ENCODE data around the gene ANGPTL5.
"Not testable (repeated sequence)": the region's sequence is repeated elsewhere in the genome, so short reads cannot be mapped to it uniquely, and the experiment has no call there.

Gene ANGPTL5

GRCh38 chr11:101885631-101886030 lies 30.7 kb downstream of the ANGPTL5 start:
- no peak for DNase-seq

- no peak for DNase-seq
Observed at GRCh38 chr11:101881586-101881985, 34.7 kb downstream of the ANGPTL5 start.

DNA sequence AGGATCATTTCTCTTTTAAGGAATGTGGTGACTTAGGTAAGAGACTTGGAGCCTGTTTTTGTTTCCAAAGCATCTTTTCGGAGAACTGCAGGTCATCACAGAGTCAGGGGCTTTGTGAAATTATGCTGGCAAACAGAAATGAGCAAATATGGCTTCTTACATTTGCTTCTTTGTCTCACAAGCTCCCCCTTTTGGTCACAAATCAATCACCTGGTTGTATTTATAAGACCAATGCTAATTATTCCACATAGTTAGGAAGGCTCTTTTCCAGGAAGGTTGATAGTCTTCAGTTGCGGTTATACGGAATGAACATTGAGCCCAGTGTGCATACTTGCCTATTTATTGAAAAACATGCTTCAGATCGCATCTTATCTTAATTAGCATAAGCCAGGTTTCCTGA lies 36.1 kb downstream of the ANGPTL5 start:
- DNase-seq = no peak

- peak in 1 of 2 donors; percentile 14 for DNase-seq
Observed at GRCh38 chr11:101872171-101872882, 44.0 kb downstream of the ANGPTL5 start.

- DNase-seq = no peak
Observed at GRCh38 chr11:101870510-101870909, 45.8 kb downstream of the ANGPTL5 start.

GRCh38 chr11:101867951-101868350 lies 48.4 kb downstream of the ANGPTL5 start:
- DNase-seq = no peak

DNA sequence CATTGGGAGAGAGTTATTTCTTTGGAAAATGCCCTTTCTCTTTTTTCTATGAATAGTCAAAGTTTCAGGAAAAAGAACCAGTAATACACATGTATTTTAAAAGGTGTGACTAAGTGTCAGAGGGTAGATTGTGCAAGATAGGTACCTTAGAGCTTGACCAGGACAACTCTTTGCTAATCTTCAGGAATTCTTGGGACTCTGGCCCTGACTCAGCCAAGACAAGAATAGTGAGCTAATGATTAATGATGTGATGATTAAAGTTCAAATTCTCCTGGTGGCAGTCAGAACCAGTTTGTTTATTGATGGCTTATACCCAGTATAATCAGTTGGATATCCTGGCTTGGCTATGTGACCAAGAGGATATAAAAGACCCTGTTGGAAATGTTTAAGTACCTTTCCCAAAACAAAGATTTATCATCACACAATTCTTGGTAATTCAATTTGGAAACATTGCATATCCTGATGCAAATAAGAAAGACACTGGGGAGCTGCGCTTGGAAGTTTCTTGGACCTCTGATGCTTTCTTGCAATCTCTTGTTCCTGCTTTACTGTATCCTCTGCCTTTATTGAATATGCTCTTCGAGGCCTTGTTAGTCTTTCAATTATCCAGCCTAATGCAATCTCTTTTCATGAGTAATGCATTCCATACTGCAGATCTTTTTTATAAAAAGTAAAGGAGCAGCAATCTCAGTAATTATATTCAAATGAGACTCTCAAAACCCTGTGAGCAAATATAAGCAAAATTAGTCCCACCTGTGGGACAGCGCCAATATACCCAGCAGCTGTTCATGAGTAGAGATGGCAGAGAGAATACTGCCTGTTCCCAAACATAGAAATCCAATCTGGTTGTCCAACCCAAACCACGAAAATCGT lies 49.5 kb downstream of the ANGPTL5 start:
- no peak for DNase-seq

GRCh38 chr11:101864098-101864497 lies 52.2 kb downstream of the ANGPTL5 start:
- DNase-seq = no peak

GRCh38 chr11:101863361-101863760 lies 53.0 kb downstream of the ANGPTL5 start:
- DNase-seq = no peak

DNA sequence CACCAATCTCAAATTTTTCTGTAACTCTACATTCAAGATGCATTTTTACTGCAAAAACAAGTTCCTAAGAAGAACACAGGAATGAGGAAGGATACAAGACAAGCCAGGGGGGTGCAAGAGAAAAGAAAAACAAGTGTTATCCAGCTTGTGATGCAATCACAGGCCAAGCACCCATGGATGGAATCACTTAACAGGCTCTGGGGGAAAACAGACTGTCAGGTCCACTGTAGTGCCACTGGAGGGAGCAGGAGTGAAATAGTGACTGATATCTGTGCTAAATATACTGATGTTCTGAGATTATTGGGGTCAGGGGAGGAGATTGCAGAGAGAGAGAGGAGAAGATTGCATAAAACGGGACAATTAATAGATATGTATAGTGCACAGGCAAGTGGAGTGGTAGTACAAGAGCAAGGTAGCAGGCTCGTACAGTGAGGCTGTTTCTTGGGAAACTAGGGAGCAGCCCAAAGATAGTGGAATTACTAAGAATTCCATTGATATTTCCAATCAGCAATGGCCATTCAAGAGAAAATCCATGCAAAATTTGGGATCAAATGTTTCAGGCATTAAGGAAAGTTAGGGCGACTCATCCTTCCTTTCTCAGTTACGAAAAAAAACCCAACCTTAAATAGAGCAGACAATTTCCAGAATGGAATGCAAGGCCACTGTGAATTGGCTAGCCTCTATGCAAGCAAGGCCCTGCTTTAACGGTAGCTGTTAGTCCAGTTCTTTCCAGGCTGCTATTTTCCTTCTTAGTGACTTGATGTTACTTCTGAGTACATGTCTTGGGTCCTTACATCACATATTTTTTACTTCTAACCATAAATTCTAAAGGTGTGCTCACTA lies 53.7 kb downstream of the ANGPTL5 start:
- DNase-seq = no peak

DNA sequence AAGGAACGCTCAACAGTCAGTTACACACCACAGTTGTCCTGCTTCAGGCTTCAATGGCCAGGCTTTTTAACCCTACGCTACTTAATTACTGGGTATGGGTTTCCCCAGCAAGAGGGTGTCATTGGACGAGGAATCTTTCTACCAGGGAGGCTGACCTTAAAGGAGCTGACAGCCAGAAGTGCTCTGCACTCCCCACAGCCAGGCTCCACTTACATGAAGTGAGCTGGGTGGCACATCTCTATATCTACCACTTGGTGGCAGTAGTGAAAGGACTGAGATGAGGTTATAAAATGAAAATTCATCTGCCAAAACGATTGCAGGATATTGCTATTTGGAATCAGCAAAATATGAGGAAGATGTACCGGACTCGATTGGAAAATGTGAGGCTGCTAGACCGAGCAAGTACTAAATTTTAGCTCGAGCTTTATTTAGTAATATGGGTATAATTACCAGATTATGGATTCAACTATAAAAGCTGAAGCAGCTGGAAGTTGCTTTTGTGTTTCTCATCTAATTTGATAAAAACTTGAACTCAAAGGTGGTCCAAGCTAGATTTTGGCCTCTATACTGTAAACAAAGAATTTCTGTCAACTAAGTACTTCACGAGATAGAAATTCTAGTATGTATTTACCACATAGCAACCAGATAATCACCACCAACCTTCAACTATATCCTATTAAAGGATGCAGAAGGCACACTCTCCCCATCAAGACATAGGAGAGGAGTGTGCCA lies 55.5 kb downstream of the ANGPTL5 start:
- peak in 1 of 2 donors; percentile 63 for DNase-seq

- not testable (repeated sequence) for DNase-seq
Observed at GRCh38 chr11:101852260-101852659, 64.1 kb downstream of the ANGPTL5 start.

DNA sequence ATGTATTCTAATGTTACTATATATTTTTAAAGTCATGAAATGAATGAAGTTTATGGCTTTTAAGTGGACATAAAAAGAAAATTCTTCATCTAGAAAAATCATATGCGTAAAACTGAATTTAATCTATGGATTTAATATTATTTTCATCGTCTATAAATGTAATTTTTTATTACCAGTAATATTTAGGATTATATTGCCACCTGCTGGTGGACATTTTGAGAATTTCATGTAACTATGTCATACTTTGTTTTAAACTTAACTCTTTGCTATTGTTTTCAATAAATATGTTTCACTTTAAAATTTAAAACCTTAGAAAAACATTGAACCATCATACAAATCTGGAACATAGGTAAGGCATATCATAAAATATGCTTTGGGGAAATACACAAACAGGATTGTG lies 68.1 kb downstream of the ANGPTL5 start:
- DNase-seq = no peak

DNA sequence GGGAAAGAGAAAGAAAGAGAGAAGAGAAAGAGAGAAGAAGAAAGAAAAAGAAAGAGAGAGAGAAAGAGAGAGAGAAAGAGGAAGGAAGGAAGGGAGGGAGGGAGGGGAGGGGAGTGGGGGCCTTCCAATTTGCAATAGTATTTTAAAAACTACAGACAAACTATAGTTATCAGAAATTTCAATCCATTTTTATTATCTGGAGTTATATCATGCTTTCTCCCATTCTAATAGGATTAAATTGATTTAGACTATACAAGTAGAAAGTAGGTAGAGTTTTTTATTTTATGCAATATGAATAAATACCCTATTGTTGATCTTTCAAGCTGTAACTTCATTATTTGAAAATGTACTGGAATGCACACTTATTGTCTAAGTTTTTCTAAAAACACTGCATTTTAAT lies 71.7 kb downstream of the ANGPTL5 start:
- DNase-seq = no peak

DNA sequence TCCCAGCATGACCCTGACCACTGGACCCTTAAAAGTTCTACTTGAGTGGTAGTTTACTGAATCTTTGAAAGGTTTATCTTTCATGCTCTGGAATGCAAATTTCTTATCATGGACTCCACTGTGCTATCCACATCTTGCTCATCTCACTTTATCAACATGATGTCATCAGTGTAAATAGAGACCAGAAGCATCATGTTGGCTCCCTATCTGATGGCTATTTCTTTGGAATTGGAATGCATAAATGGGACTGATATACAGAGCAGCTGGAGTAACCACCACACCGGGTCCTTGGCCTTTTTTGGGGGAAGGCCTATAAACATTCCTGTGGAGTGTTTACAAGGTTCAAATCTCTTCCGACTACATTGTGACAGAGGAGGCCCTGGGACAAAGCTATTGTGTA lies 75.6 kb downstream of the ANGPTL5 start:
- no peak for DNase-seq
